Neural crest cell (in vitro differentiated cells): ENCODE measurements around the gene SRGN. TPM values are rescaled to one million over a fixed set of nuclear protein-coding genes. Genes with fewer than 3 reads are reported as not detected.

Experiments used
- DNase-seq: peaks from one replicate; pipeline ENCODE4 v3.0.0; 2021; ENCODE audit warnings: low read depth, mixed read lengths, low spot score
- H3K27ac Mint-ChIP-seq: one replicate; pipeline ENCODE4 v1.8.0; 2021; ENCODE audit warnings: mild to moderate bottlenecking, mixed read lengths; ENCODE audit not compliant: unreplicated experiment
- H3K27me3 Mint-ChIP-seq: 2 replicates; pipeline ENCODE4 v1.8.0; 2021; ENCODE audit warnings: low read depth, mild to moderate bottlenecking, mixed read lengths
- H3K36me3 Mint-ChIP-seq: 2 replicates; pipeline ENCODE4 v1.8.0; 2021; ENCODE audit warnings: low read depth, mild to moderate bottlenecking, mixed read lengths
- H3K4me1 Mint-ChIP-seq: 2 replicates; pipeline ENCODE4 v1.8.0; 2021; ENCODE audit warnings: mixed read lengths
- H3K4me3 Mint-ChIP-seq: one replicate; pipeline ENCODE4 v1.8.0; 2021; ENCODE audit warnings: mild to moderate bottlenecking, mixed read lengths
- H3K9me3 Mint-ChIP-seq: 2 replicates; pipeline ENCODE4 v1.8.0; 2021; ENCODE audit warnings: mixed read lengths
- total RNA-seq: library from RNA; stranded (reverse); gene quantifications from 2 replicates; pipeline ENCODE4 v1.2.1, GENCODE V29; 2021
- TF ChIP-seq, protein P1 (sequence below): fragments of 200-600 bp; sonication (generic); conservative IDR thresholded peaks from 2 replicates; pipeline ENCODE4 v1.5.0; 2021; ENCODE audit warnings: antibody characterized with exemption, mild to moderate bottlenecking

SRGN gene
- total RNA-seq, 1 donor from 2014 or later = not detected

GRCh38 chr10:69145864-69146263, 58.0 kb downstream of the SRGN start:
- H3K4me3 Mint-ChIP-seq = no peak overlapping the region
- H3K36me3 Mint-ChIP-seq = peaks cover 2% of the 10 kb centered on the region
- H3K9me3 Mint-ChIP-seq = no peaks in the 10 kb centered on the region
- TF ChIP-seq, protein P1, sequence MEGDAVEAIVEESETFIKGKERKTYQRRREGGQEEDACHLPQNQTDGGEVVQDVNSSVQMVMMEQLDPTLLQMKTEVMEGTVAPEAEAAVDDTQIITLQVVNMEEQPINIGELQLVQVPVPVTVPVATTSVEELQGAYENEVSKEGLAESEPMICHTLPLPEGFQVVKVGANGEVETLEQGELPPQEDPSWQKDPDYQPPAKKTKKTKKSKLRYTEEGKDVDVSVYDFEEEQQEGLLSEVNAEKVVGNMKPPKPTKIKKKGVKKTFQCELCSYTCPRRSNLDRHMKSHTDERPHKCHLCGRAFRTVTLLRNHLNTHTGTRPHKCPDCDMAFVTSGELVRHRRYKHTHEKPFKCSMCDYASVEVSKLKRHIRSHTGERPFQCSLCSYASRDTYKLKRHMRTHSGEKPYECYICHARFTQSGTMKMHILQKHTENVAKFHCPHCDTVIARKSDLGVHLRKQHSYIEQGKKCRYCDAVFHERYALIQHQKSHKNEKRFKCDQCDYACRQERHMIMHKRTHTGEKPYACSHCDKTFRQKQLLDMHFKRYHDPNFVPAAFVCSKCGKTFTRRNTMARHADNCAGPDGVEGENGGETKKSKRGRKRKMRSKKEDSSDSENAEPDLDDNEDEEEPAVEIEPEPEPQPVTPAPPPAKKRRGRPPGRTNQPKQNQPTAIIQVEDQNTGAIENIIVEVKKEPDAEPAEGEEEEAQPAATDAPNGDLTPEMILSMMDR = no peak
- no peaks in the 10 kb centered on the region for H3K4me1 Mint-ChIP-seq
- no peak for DNase-seq
- H3K27ac Mint-ChIP-seq = no peak overlapping the region
- no peaks in the 10 kb centered on the region for H3K27me3 Mint-ChIP-seq

DNA sequence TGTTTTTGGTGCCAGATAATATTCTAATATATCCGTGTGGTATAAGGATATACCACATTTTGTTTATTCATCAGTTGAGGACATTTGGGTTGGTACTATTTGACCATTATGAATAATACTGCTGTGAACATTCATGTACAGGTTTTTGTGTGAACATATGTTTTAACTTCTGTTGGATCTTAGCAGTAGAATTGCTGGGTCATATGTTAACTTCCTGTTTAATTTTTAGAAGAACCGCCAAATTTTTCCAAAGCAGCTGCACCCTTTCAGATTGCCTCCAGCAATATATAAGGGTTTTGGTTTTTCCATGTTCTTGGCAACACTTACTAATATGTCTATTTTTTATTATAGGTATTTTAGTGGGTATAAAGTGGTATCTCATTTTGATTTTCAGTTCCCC, 58.9 kb downstream of the SRGN start:
- Mint-ChIP-seq H3K27me3 (no peaks in the 10 kb centered on the region), H3K27ac (no peak overlapping the region), H3K36me3 (no peaks in the 10 kb centered on the region), H3K9me3 (no peaks in the 10 kb centered on the region), H3K4me1 (no peaks in the 10 kb centered on the region), H3K4me3 (no peak overlapping the region)
- TF ChIP-seq, protein P1 = no peak
- no peak for DNase-seq

GRCh38 chr10:69151984-69152383, 64.1 kb downstream of the SRGN start:
- Mint-ChIP-seq H3K4me1 (no peaks in the 10 kb centered on the region), H3K27me3 (no peaks in the 10 kb centered on the region), H3K36me3 (no peaks in the 10 kb centered on the region), H3K9me3 (no peaks in the 10 kb centered on the region), H3K4me3 (no peak overlapping the region), H3K27ac (no peak overlapping the region)
- DNase-seq = no peak
- TF ChIP-seq, protein P1 = no peak

DNA sequence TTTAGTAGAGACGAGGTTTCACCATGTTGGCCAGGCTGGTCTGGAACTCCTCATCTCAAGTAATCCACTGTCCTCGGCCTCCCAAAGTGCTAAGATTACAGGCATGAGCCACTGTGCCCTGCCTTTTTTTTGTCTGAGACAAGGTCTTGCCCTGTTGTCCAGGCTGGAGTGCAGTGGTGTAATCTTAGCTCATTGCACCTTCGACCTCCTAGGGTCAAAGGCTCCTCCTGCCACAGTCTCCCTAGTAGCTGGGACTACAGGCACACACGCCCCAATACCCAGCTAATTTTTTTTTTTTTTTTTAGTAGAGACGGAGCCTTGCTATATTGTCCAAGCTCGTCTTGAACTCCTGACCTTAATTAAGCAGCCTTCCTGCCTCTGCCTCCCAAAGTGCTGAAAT, 65.3 kb downstream of the SRGN start:
- DNase-seq = no peak
- Mint-ChIP-seq H3K27me3 (no peaks in the 10 kb centered on the region), H3K4me1 (no peaks in the 10 kb centered on the region), H3K36me3 (no peaks in the 10 kb centered on the region), H3K4me3 (no peak overlapping the region), H3K27ac (no peak overlapping the region), H3K9me3 (no peaks in the 10 kb centered on the region)
- TF ChIP-seq, protein P1 = no peak

Other genes with a start within 250 kb of the SRGN start
- 57.7 and 58.9 TPM in 2 replicates for gene DDX50, start 186.8 kb upstream of the SRGN start, total RNA-seq
- 67.2 and 70.7 TPM in 2 replicates for gene DDX21, start 131.9 kb upstream of the SRGN start, total RNA-seq
- 27.7 and 27.8 TPM in 2 replicates for gene KIFBP, start 99.3 kb upstream of the SRGN start, total RNA-seq
- 62.2 and 63.2 TPM in 2 replicates for gene VPS26A, start 36.1 kb downstream of the SRGN start, total RNA-seq
- gene SUPV3L1, start 92.1 kb downstream of the SRGN start, total RNA-seq = 35.6 and 39.4 TPM in 2 replicates
- gene HKDC1, start 132.2 kb downstream of the SRGN start, total RNA-seq = not detected in 2 replicates
- gene HK1, start 190.4 kb downstream of the SRGN start, total RNA-seq = 88.8 and 93.2 TPM in 2 replicates